HL-60 (cell line): Measurements from ENCODE around the gene LGR4.
"Not testable (repeated sequence)": the region's sequence is repeated elsewhere in the genome, so short reads cannot be mapped to it uniquely, and the experiment has no call there.

Experiments
- DNase-seq, 2 experiments: peaks; one replicate each; pipeline ENCODE4 v3.0.0-alpha.2; 2010 to 2020; ENCODE audit warnings: low read depth in 1 of 2, low spot score in 1 of 2
- H3K27ac ChIP-seq: fragments of 250-450 bp; sonication (Bioruptor Pico); replicated peaks from 2 replicates; pipeline ENCODE4 v1.5.1; 2020; ENCODE audit warnings: mild to moderate bottlenecking, moderate library complexity
- H3K27me3 ChIP-seq: fragments of 250-450 bp; sonication (Bioruptor Pico); 2 replicates; pipeline ENCODE4 v1.5.1; 2021; ENCODE audit warnings: mild to moderate bottlenecking, moderate library complexity; ENCODE audit not compliant: insufficient read depth, poor library complexity, severe bottlenecking
- H3K4me3 ChIP-seq: replicated peaks from 2 replicates; pipeline ENCODE4 v1.5.1; 2011; ENCODE audit warnings: mild to moderate bottlenecking, control low read depth, low read length; ENCODE audit not compliant: insufficient read depth
- CTCF ChIP-seq: IDR thresholded peaks from one replicate; pipeline ENCODE4 v1.5.1; 2011; ENCODE audit warnings: low read length, control low read depth, inconsistent platforms; ENCODE audit not compliant: insufficient read depth
- GABPA ChIP-seq: IDR thresholded peaks from 2 replicates; pipeline ENCODE4 v1.6.1; 2012; ENCODE audit warnings: low read depth
- POLR2AphosphoS5 ChIP-seq: IDR thresholded peaks from 2 replicates; pipeline ENCODE4 v1.6.1; 2012; ENCODE audit warnings: low read depth
- REST ChIP-seq: IDR thresholded peaks from 2 replicates; pipeline ENCODE4 v1.6.1; 2012; ENCODE audit warnings: low read depth; ENCODE audit not compliant: insufficient replicate concordance
- SPI1 ChIP-seq: IDR thresholded peaks from 2 replicates; pipeline ENCODE4 v1.6.1; 2012; ENCODE audit warnings: low read depth, mild to moderate bottlenecking, borderline replicate concordance

LGR4 gene

GRCh38 chr11:27348340-27348873, 124.2 kb downstream of the LGR4 start:
- Histone ChIP-seq H3K27ac (no peak overlapping the region), H3K27me3 (no peaks in the 10 kb centered on the region), H3K4me3 (no peak overlapping the region)
- no peak for TF ChIP-seq POLR2AphosphoS5
- no peak for TF ChIP-seq REST
- TF ChIP-seq SPI1 = no peak
- TF ChIP-seq CTCF = no peak
- no peak for TF ChIP-seq GABPA
- DNase-seq = no peak

GRCh38 chr11:27347359-27348339, 124.9 kb downstream of the LGR4 start:
- Histone ChIP-seq H3K4me3 (no peak overlapping the region), H3K27me3 (no peaks in the 10 kb centered on the region), H3K27ac (no peak overlapping the region)
- no peak for TF ChIP-seq GABPA
- TF ChIP-seq REST = no peak
- no peak for TF ChIP-seq SPI1
- TF ChIP-seq POLR2AphosphoS5 = no peak
- no peak for TF ChIP-seq CTCF
- DNase-seq = no peak

- no peak for DNase-seq
- Histone ChIP-seq H3K27me3 (no peaks in the 10 kb centered on the region), H3K27ac (no peak overlapping the region), H3K4me3 (no peak overlapping the region)
- TF ChIP-seq SPI1 (no peak), REST (no peak), GABPA (no peak), POLR2AphosphoS5 (no peak), CTCF (no peak)
Measured at GRCh38 chr11:27339941-27340340, 132.6 kb downstream of the LGR4 start.

GRCh38 chr11:27334764-27335163, 137.8 kb downstream of the LGR4 start:
- not testable (repeated sequence) for H3K27ac ChIP-seq, H3K27me3 ChIP-seq, H3K4me3 ChIP-seq, DNase-seq
